Peyer's patch (tissue), 4 donors: ENCODE results near the gene NKAIN2. TPM values are rescaled to one million over a fixed set of nuclear protein-coding genes. Genes with fewer than 3 reads are reported as not detected.

ENCODE experiments used
- DNase-seq, 3 donors: peaks; one replicate each; pipeline ENCODE4 v3.0.0-alpha.2; 2017 to 2019
- H3K27ac ChIP-seq, 4 donors: fragments of 200-600 bp; sonication (generic); one replicate each; pipeline ENCODE4 v1.5.1; 2016 to 2019
- H3K27me3 ChIP-seq, 2 donors: fragments of 200-600 bp; sonication (generic); one replicate each; pipeline ENCODE4 v1.5.1; 2019
- H3K36me3 ChIP-seq, 3 donors: fragments of 200-600 bp; sonication (generic); one replicate each; pipeline ENCODE4 v1.5.1; 2016 to 2019
- H3K4me1 ChIP-seq, 4 donors: fragments of 200-600 bp; sonication (generic); one replicate each; pipeline ENCODE4 v1.5.1; 2016 to 2019
- H3K4me3 ChIP-seq, 4 donors: fragments of 200-600 bp; sonication (generic); 1 replicate in 3 of 4; 2 replicates in 1 of 4; pipeline ENCODE4 v1.5.1; 2016 to 2019; ENCODE audit warnings: mild to moderate bottlenecking in 1 of 4
- H3K9me3 ChIP-seq, 4 donors: fragments of 200-600 bp; sonication (generic); one replicate each; pipeline ENCODE4 v1.5.1; 2016 to 2019; ENCODE audit warnings: mild to moderate bottlenecking in 1 of 4
- POLR2A ChIP-seq, 2 donors: fragments of 450-650 bp; IDR thresholded peaks; one replicate each; pipeline ENCODE4 v1.5.1; 2017; ENCODE audit warnings: antibody characterized with exemption in 2 of 2, mild to moderate bottlenecking in 2 of 2, moderate library complexity in 2 of 2
- total RNA-seq, 4 donors: library from RNA; depleted of rRNA; stranded (reverse); fragments of >200 nt; gene quantifications; one replicate each; pipeline ENCODE4 v1.1.0, GENCODE V29; 2016
- TF ChIP-seq, protein P1 (sequence below), 6 experiments: fragments of 450-650 bp in 4 of 6; fragments of 200-600 bp in 2 of 6; sonication (generic) in 1 of 6; IDR thresholded peaks; one replicate each; pipeline ENCODE4 v1.5.1; 2017 to 2019; ENCODE audit warnings: antibody characterized with exemption in 6 of 6, mild to moderate bottlenecking in 3 of 6, moderate library complexity in 1 of 6

The NKAIN2 gene
- total RNA-seq, 4 donors from 2014 or later, result not detected

DNA sequence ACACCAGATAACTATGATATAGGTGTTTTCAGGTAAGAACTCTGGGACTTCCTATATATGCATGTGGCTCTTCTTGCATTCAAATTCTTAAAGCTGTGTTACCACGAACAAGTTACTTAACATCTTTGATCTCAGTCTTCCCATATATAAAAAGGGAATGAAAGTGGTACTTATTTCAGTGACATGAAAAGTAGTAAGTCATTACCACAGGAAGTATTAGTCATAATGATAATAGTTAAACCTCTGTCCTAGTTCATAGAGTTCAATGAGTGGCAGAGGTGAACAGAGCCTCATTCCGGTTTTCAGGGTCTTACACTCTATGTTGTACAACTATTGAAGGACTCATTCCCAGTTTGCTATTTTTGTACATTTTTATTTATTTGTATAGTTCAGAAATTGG is 237.0 kb downstream of the NKAIN2 start:
- H3K27ac ChIP-seq, result no peak overlapping the region
- no peaks in the 10 kb centered on the region for H3K27me3 ChIP-seq
- H3K9me3 ChIP-seq, result no peaks in the 10 kb centered on the region
- no peaks in the 10 kb centered on the region for H3K4me1 ChIP-seq
- TF ChIP-seq, protein P1, sequence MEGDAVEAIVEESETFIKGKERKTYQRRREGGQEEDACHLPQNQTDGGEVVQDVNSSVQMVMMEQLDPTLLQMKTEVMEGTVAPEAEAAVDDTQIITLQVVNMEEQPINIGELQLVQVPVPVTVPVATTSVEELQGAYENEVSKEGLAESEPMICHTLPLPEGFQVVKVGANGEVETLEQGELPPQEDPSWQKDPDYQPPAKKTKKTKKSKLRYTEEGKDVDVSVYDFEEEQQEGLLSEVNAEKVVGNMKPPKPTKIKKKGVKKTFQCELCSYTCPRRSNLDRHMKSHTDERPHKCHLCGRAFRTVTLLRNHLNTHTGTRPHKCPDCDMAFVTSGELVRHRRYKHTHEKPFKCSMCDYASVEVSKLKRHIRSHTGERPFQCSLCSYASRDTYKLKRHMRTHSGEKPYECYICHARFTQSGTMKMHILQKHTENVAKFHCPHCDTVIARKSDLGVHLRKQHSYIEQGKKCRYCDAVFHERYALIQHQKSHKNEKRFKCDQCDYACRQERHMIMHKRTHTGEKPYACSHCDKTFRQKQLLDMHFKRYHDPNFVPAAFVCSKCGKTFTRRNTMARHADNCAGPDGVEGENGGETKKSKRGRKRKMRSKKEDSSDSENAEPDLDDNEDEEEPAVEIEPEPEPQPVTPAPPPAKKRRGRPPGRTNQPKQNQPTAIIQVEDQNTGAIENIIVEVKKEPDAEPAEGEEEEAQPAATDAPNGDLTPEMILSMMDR (IDR thresholded peaks at IDR 0.05), result no peak
- TF ChIP-seq POLR2A (IDR thresholded peaks at IDR 0.05), result no peak
- no peak overlapping the region for H3K4me3 ChIP-seq
- H3K36me3 ChIP-seq, result no peaks in the 10 kb centered on the region
- no peak for DNase-seq

DNA sequence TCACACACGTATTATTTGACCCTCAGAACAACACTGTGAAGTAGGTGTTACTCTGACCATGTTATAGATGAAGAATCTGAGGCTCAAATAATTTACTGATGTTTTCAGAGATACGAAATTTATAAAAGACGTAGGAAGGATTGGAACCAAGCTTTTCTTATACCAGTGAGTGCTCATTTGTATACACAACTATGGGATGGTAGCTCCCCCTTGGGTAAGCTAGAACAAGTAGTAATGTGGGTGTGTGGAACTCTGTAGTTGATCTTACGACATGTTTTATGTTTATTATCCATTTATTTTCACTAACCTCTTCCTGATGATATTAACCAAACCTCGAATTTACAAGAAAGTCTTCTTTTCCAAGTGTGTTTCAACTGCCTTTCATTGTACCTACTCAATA is 248.5 kb downstream of the NKAIN2 start:
- Histone ChIP-seq H3K4me3 (no peak overlapping the region), H3K36me3 (no peaks in the 10 kb centered on the region), H3K9me3 (peaks cover 0 to 2% (median 0%) of the 10 kb centered on the region in 4 donors), H3K27me3 (no peaks in the 10 kb centered on the region), H3K27ac (no peak overlapping the region), H3K4me1 (no peaks in the 10 kb centered on the region)
- no peak for TF ChIP-seq POLR2A (IDR thresholded peaks at IDR 0.05)
- TF ChIP-seq, protein P1 (IDR thresholded peaks at IDR 0.05), result no peak
- no peak for DNase-seq

DNA sequence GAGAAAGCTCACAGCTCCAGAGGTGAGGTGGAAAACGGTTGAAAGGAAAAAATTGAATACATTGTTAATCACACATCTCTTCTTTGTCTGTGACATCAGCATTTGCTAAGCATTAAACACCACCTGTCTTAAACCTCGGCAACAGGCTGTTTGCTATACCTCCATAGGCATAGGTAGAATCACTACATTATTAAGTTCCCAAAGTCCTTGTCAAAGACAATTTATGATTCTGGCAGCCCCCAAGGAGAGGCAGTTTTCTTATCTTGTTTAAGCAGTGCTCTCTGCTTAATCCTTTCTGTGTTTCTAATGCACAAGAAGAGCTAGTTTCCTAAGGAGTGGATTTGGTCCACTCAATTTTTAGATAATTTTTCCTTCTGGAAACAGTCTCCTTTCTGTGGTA is 249.7 kb downstream of the NKAIN2 start:
- H3K9me3 ChIP-seq, result peaks cover 0 to 2% (median 0%) of the 10 kb centered on the region in 4 donors
- H3K4me3 ChIP-seq, result no peak overlapping the region
- H3K4me1 ChIP-seq, result no peaks in the 10 kb centered on the region
- no peaks in the 10 kb centered on the region for H3K27me3 ChIP-seq
- TF ChIP-seq POLR2A (IDR thresholded peaks at IDR 0.05), result no peak
- TF ChIP-seq, protein P1 (IDR thresholded peaks at IDR 0.05), result no peak
- no peak overlapping the region for H3K27ac ChIP-seq
- H3K36me3 ChIP-seq, result no peaks in the 10 kb centered on the region
- DNase-seq, result no peak

DNA sequence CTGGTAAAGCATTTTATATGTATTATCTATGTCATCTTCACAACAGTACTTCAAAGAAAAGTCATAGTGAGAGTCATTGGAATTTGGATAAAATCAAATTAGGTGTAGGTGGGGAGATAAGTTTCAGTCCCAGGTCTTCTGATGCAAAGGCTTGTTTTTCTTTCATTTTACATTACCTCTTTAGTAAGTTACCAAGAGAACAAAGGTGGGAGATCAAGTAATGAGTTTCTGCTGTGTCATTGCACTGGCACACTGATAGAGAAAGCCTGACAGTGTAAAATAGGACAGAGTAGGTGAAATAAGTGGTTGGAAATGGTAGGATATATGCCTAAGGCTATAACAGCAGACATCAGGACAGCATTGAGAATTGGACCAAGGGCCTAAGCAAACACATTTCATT is 250.4 kb downstream of the NKAIN2 start:
- no peak overlapping the region for H3K4me3 ChIP-seq
- H3K27ac ChIP-seq, result no peak overlapping the region
- H3K4me1 ChIP-seq, result no peaks in the 10 kb centered on the region
- no peaks in the 10 kb centered on the region for H3K27me3 ChIP-seq
- H3K9me3 ChIP-seq, result peaks cover 0 to 2% (median 0%) of the 10 kb centered on the region in 4 donors
- no peaks in the 10 kb centered on the region for H3K36me3 ChIP-seq
- DNase-seq, result no peak
- TF ChIP-seq POLR2A (IDR thresholded peaks at IDR 0.05), result no peak

DNA sequence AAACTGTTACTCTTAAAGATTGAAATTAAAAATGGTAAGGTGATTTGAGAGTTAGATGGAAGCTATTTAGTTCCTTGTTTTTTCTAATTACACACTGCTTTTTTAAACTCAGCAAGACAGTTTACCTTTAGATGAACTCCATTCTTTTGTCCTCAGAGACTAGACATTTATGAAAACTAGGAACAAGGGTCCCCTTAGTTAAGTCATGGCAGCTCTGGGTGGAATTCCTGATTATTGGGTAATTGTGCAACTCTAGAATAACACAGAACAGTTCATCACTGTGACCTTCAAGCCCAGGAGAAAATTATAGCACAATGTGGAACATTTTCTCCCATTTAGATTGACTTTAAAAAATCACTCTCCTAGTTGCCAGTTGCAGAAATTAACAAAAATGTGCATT is 251.7 kb downstream of the NKAIN2 start:
- no peak for DNase-seq
- no peaks in the 10 kb centered on the region for H3K4me1 ChIP-seq
- H3K27me3 ChIP-seq, result no peaks in the 10 kb centered on the region
- H3K36me3 ChIP-seq, result no peaks in the 10 kb centered on the region
- no peak for TF ChIP-seq POLR2A (IDR thresholded peaks at IDR 0.05)
- TF ChIP-seq, protein P1 (IDR thresholded peaks at IDR 0.05), result no peak
- H3K4me3 ChIP-seq, result no peak overlapping the region
- H3K27ac ChIP-seq, result no peak overlapping the region
- H3K9me3 ChIP-seq, result peaks cover 0 to 2% (median 0%) of the 10 kb centered on the region in 4 donors

DNA sequence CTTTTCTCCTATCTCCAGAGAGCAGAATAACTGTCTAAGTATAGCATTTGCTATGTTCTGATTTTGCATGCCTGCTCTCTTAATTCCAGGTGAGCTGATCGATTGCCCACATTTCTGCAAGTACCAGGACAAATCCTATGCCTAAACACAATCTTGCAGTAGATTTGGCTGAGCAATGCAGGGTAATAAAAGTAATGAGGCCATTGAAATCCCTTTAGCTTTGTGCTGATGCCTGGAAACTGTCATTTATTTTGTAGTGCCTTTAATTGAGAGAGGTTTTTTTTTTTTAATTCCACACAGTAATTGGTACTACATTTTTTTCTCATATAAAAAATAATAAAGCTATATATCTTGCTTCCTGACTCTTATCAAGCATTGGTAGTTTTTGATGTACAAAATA is 252.3 kb downstream of the NKAIN2 start:
- Histone ChIP-seq H3K4me1 (no peaks in the 10 kb centered on the region), H3K27me3 (no peaks in the 10 kb centered on the region), H3K4me3 (no peak overlapping the region), H3K27ac (no peak overlapping the region), H3K36me3 (no peaks in the 10 kb centered on the region), H3K9me3 (peaks cover 0 to 2% (median 0%) of the 10 kb centered on the region in 4 donors)
- no peak for DNase-seq
- TF ChIP-seq, protein P1 (IDR thresholded peaks at IDR 0.05), result no peak
- TF ChIP-seq POLR2A (IDR thresholded peaks at IDR 0.05), result no peak
